ENCODE measurements around the gene RAB9A.

Gene RAB9A

DNA sequence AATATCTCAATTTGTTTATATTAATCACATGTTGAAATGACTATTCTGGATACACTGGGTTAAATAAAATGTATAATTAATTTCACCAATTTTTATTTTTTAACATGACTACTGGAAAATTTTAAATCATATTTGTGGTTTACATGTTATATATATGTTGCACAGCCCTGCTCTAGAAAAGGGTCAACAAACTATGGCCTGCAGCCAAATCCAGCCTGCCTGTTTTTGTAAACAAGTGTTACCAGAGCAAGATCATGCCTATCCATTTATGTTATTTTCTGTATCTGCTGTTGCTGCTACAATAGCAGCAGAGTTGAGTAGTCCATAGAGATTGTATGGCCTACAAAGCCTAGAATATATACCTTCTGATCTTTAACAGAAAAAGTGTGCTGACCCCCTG lies 34.8 kb upstream of the RAB9A start:
- POLR2A ChIA-PET: interaction anchor here (1.1 to 2.3 kb wide), 4 partner anchors 33 to 375 kb away, joined by 3 to 11 read pairs (median 8); partner anchors contain the start of genes GEMIN8, OFD1 and TRAPPC2
- CTCF ChIA-PET: interaction anchor here (1.0 kb wide), 2 partner anchors 9 kb away, joined by 3 to 5 read pairs; no protein-coding TSS in a partner anchor
- TF ChIP-seq SP1 (IDR thresholded peaks at IDR 0.05): no peak
- no peak for TF ChIP-seq FOXK2 (IDR thresholded peaks at IDR 0.05)
- TF ChIP-seq BHLHE40 (IDR thresholded peaks at IDR 0.05; ENCODE audit: borderline replicate concordance): no peak
- no peak for TF ChIP-seq NFRKB (IDR thresholded peaks at IDR 0.05)
- DNase-seq (ENCODE audit: extremely low spot score): no peak

- no peak for TF ChIP-seq BHLHE40 (IDR thresholded peaks at IDR 0.05; ENCODE audit: borderline replicate concordance)
- no peak for TF ChIP-seq ARNT (IDR thresholded peaks at IDR 0.05)
- no peak for TF ChIP-seq FOXK2 (IDR thresholded peaks at IDR 0.05)
- TF ChIP-seq FOXA1 (IDR thresholded peaks at IDR 0.05): no peak
- no peak for TF ChIP-seq TARDBP (IDR thresholded peaks at IDR 0.05)
- TF ChIP-seq L3MBTL2 (conservative IDR thresholded peaks at IDR 0.05): no peak
- no peak for TF ChIP-seq SP1 (IDR thresholded peaks at IDR 0.05)
- TF ChIP-seq ELF4 (IDR thresholded peaks at IDR 0.05): no peak
- no peak for TF ChIP-seq ZNF384 (IDR thresholded peaks at IDR 0.05)
- no peak for TF ChIP-seq LEF1 (IDR thresholded peaks at IDR 0.05; ENCODE audit: borderline replicate concordance)
- TF ChIP-seq, protein P1, sequence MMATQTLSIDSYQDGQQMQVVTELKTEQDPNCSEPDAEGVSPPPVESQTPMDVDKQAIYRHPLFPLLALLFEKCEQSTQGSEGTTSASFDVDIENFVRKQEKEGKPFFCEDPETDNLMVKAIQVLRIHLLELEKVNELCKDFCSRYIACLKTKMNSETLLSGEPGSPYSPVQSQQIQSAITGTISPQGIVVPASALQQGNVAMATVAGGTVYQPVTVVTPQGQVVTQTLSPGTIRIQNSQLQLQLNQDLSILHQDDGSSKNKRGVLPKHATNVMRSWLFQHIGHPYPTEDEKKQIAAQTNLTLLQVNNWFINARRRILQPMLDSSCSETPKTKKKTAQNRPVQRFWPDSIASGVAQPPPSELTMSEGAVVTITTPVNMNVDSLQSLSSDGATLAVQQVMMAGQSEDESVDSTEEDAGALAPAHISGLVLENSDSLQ (IDR thresholded peaks at IDR 0.05): no peak
- DNase-seq (ENCODE audit: extremely low spot score): no peak
- POLR2A ChIA-PET: interaction anchor here (0.6 kb wide), 1 partner anchor 9 kb away, joined by 3 read pairs; no protein-coding TSS in a partner anchor
- CTCF ChIA-PET: no interaction called here
Observed at GRCh38 chrX:13655674-13656073, 33.3 kb upstream of the RAB9A start.

- ChIA-PET POLR2A (interaction anchor here (1.6 kb wide), 1 partner anchor 76 kb away, joined by 6 read pairs; the partner anchor contains the start of genes OFD1 and TRAPPC2), CTCF (interaction anchor here (0.8 kb wide), 1 partner anchor 8 kb away, joined by 4 read pairs; no protein-coding TSS in a partner anchor)
- peak; percentile 19 for DNase-seq (ENCODE audit: extremely low spot score)
- no peak for TF ChIP-seq HDGF (IDR thresholded peaks at IDR 0.05; ENCODE audit: borderline replicate concordance)
- no peak for TF ChIP-seq L3MBTL2 (conservative IDR thresholded peaks at IDR 0.05)
- no peak for TF ChIP-seq FOXA1 (IDR thresholded peaks at IDR 0.05)
- TF ChIP-seq TARDBP (IDR thresholded peaks at IDR 0.05): no peak
- TF ChIP-seq, protein P1 (IDR thresholded peaks at IDR 0.05): no peak
- no peak for TF ChIP-seq ZNF384 (IDR thresholded peaks at IDR 0.05)
- TF ChIP-seq ARNT (IDR thresholded peaks at IDR 0.05): no peak
- no peak for TF ChIP-seq LEF1 (IDR thresholded peaks at IDR 0.05; ENCODE audit: borderline replicate concordance)
- no peak for TF ChIP-seq SUZ12 (IDR thresholded peaks at IDR 0.05)
- no peak for TF ChIP-seq FOXM1 (IDR thresholded peaks at IDR 0.05; ENCODE audit: borderline replicate concordance)
- TF ChIP-seq SP1 (IDR thresholded peaks at IDR 0.05): no peak
- no peak for TF ChIP-seq ELF4 (IDR thresholded peaks at IDR 0.05)
- no peak for TF ChIP-seq BHLHE40 (IDR thresholded peaks at IDR 0.05; ENCODE audit: borderline replicate concordance)
- no peak for TF ChIP-seq CTBP1 (IDR thresholded peaks at IDR 0.05; ENCODE audit: borderline replicate concordance)
- TF ChIP-seq NFRKB (IDR thresholded peaks at IDR 0.05): no peak
Observed at GRCh38 chrX:13658602-13659001, 30.3 kb upstream of the RAB9A start.

- POLR2A ChIA-PET: interaction anchor here (1.6 kb wide), 1 partner anchor 76 kb away, joined by 6 read pairs; the partner anchor contains the start of genes OFD1 and TRAPPC2
- CTCF ChIA-PET: interaction anchor here (0.8 to 0.9 kb wide), 2 partner anchors 8 to 17 kb away, joined by 3 to 4 read pairs; no protein-coding TSS in a partner anchor
- DNase-seq (ENCODE audit: extremely low spot score): no peak
- no peak for TF ChIP-seq CTBP1 (IDR thresholded peaks at IDR 0.05; ENCODE audit: borderline replicate concordance)
- TF ChIP-seq, protein P1 (IDR thresholded peaks at IDR 0.05): no peak
- no peak for TF ChIP-seq LEF1 (IDR thresholded peaks at IDR 0.05; ENCODE audit: borderline replicate concordance)
- no peak for TF ChIP-seq SP1 (IDR thresholded peaks at IDR 0.05)
- no peak for TF ChIP-seq ARNT (IDR thresholded peaks at IDR 0.05)
- TF ChIP-seq BHLHE40 (IDR thresholded peaks at IDR 0.05; ENCODE audit: borderline replicate concordance): no peak
- TF ChIP-seq L3MBTL2 (conservative IDR thresholded peaks at IDR 0.05): no peak
- TF ChIP-seq HDGF (IDR thresholded peaks at IDR 0.05; ENCODE audit: borderline replicate concordance): no peak
- no peak for TF ChIP-seq FOXA1 (IDR thresholded peaks at IDR 0.05)
- no peak for TF ChIP-seq SUZ12 (IDR thresholded peaks at IDR 0.05)
- TF ChIP-seq TARDBP (IDR thresholded peaks at IDR 0.05): no peak
- no peak for TF ChIP-seq NFRKB (IDR thresholded peaks at IDR 0.05)
Observed at GRCh38 chrX:13659063-13659462, 29.9 kb upstream of the RAB9A start.

- TF ChIP-seq, protein P1 (IDR thresholded peaks at IDR 0.05): peak; percentile 37
- no peak for TF ChIP-seq ARNT (IDR thresholded peaks at IDR 0.05)
- DNase-seq (ENCODE audit: extremely low spot score): no peak
- ChIA-PET POLR2A (interaction anchor here (0.9 to 2.8 kb wide), 5 partner anchors 9 to 73 kb away, joined by 3 to 17 read pairs (median 3); partner anchors contain the start of genes OFD1, RAB9A, TCEANC and TRAPPC2), CTCF (interaction anchor here (0.7 to 0.9 kb wide), 3 partner anchors 94 to 322 kb away, joined by 3 read pairs; no protein-coding TSS in a partner anchor)
Observed at GRCh38 chrX:13661735-13662288, 27.1 kb upstream of the RAB9A start.

Data from HEK293T (cell line).